Activated naive CD8-positive, alpha-beta T cell treated with anti-CD3 and anti-CD28 coated beads for 36 hours (primary cell): ENCODE results near the gene B9D1. TPM values are rescaled to one million over a fixed set of nuclear protein-coding genes. Genes with fewer than 3 reads are reported as not detected.

Experiments used
- DNase-seq: peaks from one replicate; pipeline ENCODE4 v3.0.0; 2021
- H3K27ac Mint-ChIP-seq: one replicate; pipeline ENCODE4 v1.8.0; 2022; ENCODE audit warnings: mild to moderate bottlenecking, moderate library complexity, mixed read lengths
- H3K27me3 Mint-ChIP-seq: one replicate; pipeline ENCODE4 v1.8.0; 2022; ENCODE audit warnings: mild to moderate bottlenecking, mixed read lengths
- H3K36me3 Mint-ChIP-seq: one replicate; pipeline ENCODE4 v1.8.0; 2021; ENCODE audit warnings: mild to moderate bottlenecking, mixed read lengths
- H3K4me1 Mint-ChIP-seq: one replicate; pipeline ENCODE4 v1.8.0; 2021; ENCODE audit warnings: mixed read lengths
- H3K4me3 Mint-ChIP-seq: one replicate; pipeline ENCODE4 v1.8.0; 2022; ENCODE audit warnings: mild to moderate bottlenecking, moderate library complexity, mixed read lengths
- H3K9me3 Mint-ChIP-seq: one replicate; pipeline ENCODE4 v1.8.0; 2022; ENCODE audit warnings: mixed read lengths
- total RNA-seq, 2 experiments: library from RNA; stranded (reverse); gene quantifications; one replicate each; pipeline ENCODE4 v1.2.3, GENCODE V29; 2021

The B9D1 gene
- total RNA-seq, 2 experiments from 2014 or later = 4.7 to 7.3 TPM

- H3K9me3 Mint-ChIP-seq = no peaks in the 10 kb centered on the region
- H3K27ac Mint-ChIP-seq = no peak overlapping the region
- H3K4me3 Mint-ChIP-seq = no peak overlapping the region
- peaks cover 14% of the 10 kb centered on the region for H3K36me3 Mint-ChIP-seq
- H3K4me1 Mint-ChIP-seq = peaks cover 9% of the 10 kb centered on the region
- no peak for DNase-seq
- no peaks in the 10 kb centered on the region for H3K27me3 Mint-ChIP-seq
Observed at GRCh38 chr17:19382531-19383444, 20.3 kb upstream of the B9D1 start.

- peaks cover 14% of the 10 kb centered on the region for H3K36me3 Mint-ChIP-seq
- no peak for DNase-seq
- H3K9me3 Mint-ChIP-seq = no peaks in the 10 kb centered on the region
- H3K4me3 Mint-ChIP-seq = no peak overlapping the region
- no peak overlapping the region for H3K27ac Mint-ChIP-seq
- H3K27me3 Mint-ChIP-seq = no peaks in the 10 kb centered on the region
- H3K4me1 Mint-ChIP-seq = peaks cover 7% of the 10 kb centered on the region
Observed at GRCh38 chr17:19381741-19382444, 19.4 kb upstream of the B9D1 start.

GRCh38 chr17:19381361-19381740 is 18.8 kb upstream of the B9D1 start:
- DNase-seq = no peak
- Mint-ChIP-seq H3K36me3 (peaks cover 14% of the 10 kb centered on the region), H3K4me1 (peaks cover 9% of the 10 kb centered on the region), H3K27me3 (no peaks in the 10 kb centered on the region), H3K27ac (no peak overlapping the region), H3K4me3 (no peak overlapping the region), H3K9me3 (no peaks in the 10 kb centered on the region)

GRCh38 chr17:19380481-19381301 is 18.2 kb upstream of the B9D1 start:
- Mint-ChIP-seq H3K9me3 (no peaks in the 10 kb centered on the region), H3K36me3 (peaks cover 14% of the 10 kb centered on the region), H3K27me3 (no peaks in the 10 kb centered on the region), H3K27ac (no peak overlapping the region), H3K4me1 (peaks cover 13% of the 10 kb centered on the region), H3K4me3 (no peak overlapping the region)
- DNase-seq = no peak

- no peaks in the 10 kb centered on the region for H3K27me3 Mint-ChIP-seq
- H3K9me3 Mint-ChIP-seq = no peaks in the 10 kb centered on the region
- H3K36me3 Mint-ChIP-seq = peaks cover 12% of the 10 kb centered on the region
- H3K27ac Mint-ChIP-seq = no peak overlapping the region
- peaks cover 13% of the 10 kb centered on the region for H3K4me1 Mint-ChIP-seq
- no peak for DNase-seq
- H3K4me3 Mint-ChIP-seq = peak overlapping the region; percentile 99
Observed at GRCh38 chr17:19379361-19380065, 17.0 kb upstream of the B9D1 start.

- H3K36me3 Mint-ChIP-seq = peaks cover 9% of the 10 kb centered on the region
- peaks cover 13% of the 10 kb centered on the region for H3K4me1 Mint-ChIP-seq
- H3K27ac Mint-ChIP-seq = peak within 1 kb of the TSS; percentile 99
- H3K9me3 Mint-ChIP-seq = no peaks in the 10 kb centered on the region
- H3K4me3 Mint-ChIP-seq = peak within 1 kb of the TSS; percentile 99
- no peak for DNase-seq
- H3K27me3 Mint-ChIP-seq = no peaks in the 10 kb centered on the region
Observed at GRCh38 chr17:19378416-19379360, 16.2 kb upstream of the B9D1 start, which contains the start of gene MAPK7. Gene MAPK7 (plus strand): TSS chr17:19378498. CDS start chr17:19378901, 403 bp downstream.

- Mint-ChIP-seq H3K4me1 (peaks cover 13% of the 10 kb centered on the region), H3K36me3 (peaks cover 9% of the 10 kb centered on the region), H3K27ac (peak overlapping the region; percentile 99), H3K9me3 (no peaks in the 10 kb centered on the region), H3K4me3 (peak overlapping the region; percentile 99), H3K27me3 (no peaks in the 10 kb centered on the region)
- DNase-seq = peak; percentile 99
Observed at GRCh38 chr17:19377602-19378415, 15.3 kb upstream of the B9D1 start.

GRCh38 chr17:19376811-19377210 is 14.3 kb upstream of the B9D1 start:
- Mint-ChIP-seq H3K36me3 (peaks cover 8% of the 10 kb centered on the region), H3K9me3 (no peaks in the 10 kb centered on the region), H3K4me3 (peak overlapping the region; percentile 99), H3K4me1 (peaks cover 13% of the 10 kb centered on the region), H3K27me3 (no peaks in the 10 kb centered on the region), H3K27ac (peak overlapping the region; percentile 99)
- DNase-seq = no peak

GRCh38 chr17:19375732-19376131 is 13.2 kb upstream of the B9D1 start:
- H3K9me3 Mint-ChIP-seq = no peaks in the 10 kb centered on the region
- no peak overlapping the region for H3K27ac Mint-ChIP-seq
- peaks cover 19% of the 10 kb centered on the region for H3K4me1 Mint-ChIP-seq
- peaks cover 4% of the 10 kb centered on the region for H3K36me3 Mint-ChIP-seq
- H3K4me3 Mint-ChIP-seq = peak overlapping the region; percentile 7
- no peaks in the 10 kb centered on the region for H3K27me3 Mint-ChIP-seq
- no peak for DNase-seq

GRCh38 chr17:19374136-19374535 is 11.6 kb upstream of the B9D1 start:
- H3K4me1 Mint-ChIP-seq = peaks cover 28% of the 10 kb centered on the region
- H3K36me3 Mint-ChIP-seq = no peaks in the 10 kb centered on the region
- H3K4me3 Mint-ChIP-seq = no peak overlapping the region
- no peak for DNase-seq
- no peaks in the 10 kb centered on the region for H3K9me3 Mint-ChIP-seq
- no peak overlapping the region for H3K27ac Mint-ChIP-seq
- H3K27me3 Mint-ChIP-seq = no peaks in the 10 kb centered on the region

- Mint-ChIP-seq H3K9me3 (no peaks in the 10 kb centered on the region), H3K4me1 (peaks cover 28% of the 10 kb centered on the region), H3K27me3 (no peaks in the 10 kb centered on the region), H3K36me3 (no peaks in the 10 kb centered on the region), H3K27ac (no peak overlapping the region), H3K4me3 (no peak overlapping the region)
- no peak for DNase-seq
Observed at GRCh38 chr17:19372866-19373504, 10.5 kb upstream of the B9D1 start.

GRCh38 chr17:19372439-19372838 is 9.9 kb upstream of the B9D1 start:
- H3K36me3 Mint-ChIP-seq = no peaks in the 10 kb centered on the region
- peaks cover 28% of the 10 kb centered on the region for H3K4me1 Mint-ChIP-seq
- H3K27me3 Mint-ChIP-seq = no peaks in the 10 kb centered on the region
- no peak overlapping the region for H3K27ac Mint-ChIP-seq
- DNase-seq = no peak
- H3K9me3 Mint-ChIP-seq = no peaks in the 10 kb centered on the region
- H3K4me3 Mint-ChIP-seq = no peak overlapping the region
